HG03064 (cell line): ENCODE results near the gene NOS1AP.
"Not testable (repeated sequence)": the region's sequence is repeated elsewhere in the genome, so short reads cannot be mapped to it uniquely, and the experiment has no call there.

Experiments
- ATAC-seq: cut with Tn5 transposase; IDR thresholded peaks from one replicate; pipeline ENCODE4 v1.9.1; 2021; ENCODE audit warnings: low read depth; ENCODE audit not compliant: unreplicated experiment

NOS1AP gene

GRCh38 chr1:162317621-162318020 is 248.1 kb downstream of the NOS1AP start:
- no peak for ATAC-seq

DNA sequence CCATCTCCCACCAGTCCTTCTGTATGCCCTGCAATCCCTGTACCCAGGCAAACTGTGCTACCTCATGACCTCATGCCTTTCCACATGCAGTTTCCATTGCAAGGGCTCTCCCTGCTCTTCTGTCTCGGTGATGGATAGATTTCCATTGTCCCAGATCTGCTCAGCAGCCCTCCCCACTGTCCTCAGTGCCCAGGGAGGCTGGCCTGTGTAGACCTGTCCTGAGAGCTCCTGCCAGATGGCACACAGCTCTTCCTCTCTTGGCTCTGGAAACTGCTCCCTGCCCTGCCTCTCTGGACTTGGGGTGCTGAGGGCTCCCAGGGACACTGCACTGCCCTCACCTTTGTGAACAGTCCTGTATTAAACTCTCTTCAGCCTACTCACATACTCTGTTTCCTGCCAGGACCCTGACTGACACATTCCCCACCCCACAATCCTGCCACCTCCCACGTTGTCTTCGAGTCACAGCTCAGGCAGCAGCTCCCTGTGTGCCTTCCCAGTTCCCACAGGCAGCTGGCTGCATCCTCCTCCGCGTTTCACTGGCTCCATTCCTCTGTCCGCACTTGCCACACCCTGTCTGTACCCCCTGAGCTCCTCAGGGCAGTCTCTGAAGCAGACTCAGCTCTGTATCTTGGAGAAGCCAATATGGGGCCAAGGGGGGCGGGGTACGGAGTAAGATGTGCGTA is 250.1 kb downstream of the NOS1AP start:
- ATAC-seq, result no peak

- no peak for ATAC-seq
Observed at GRCh38 chr1:162321809-162322422, 252.4 kb downstream of the NOS1AP start.

DNA sequence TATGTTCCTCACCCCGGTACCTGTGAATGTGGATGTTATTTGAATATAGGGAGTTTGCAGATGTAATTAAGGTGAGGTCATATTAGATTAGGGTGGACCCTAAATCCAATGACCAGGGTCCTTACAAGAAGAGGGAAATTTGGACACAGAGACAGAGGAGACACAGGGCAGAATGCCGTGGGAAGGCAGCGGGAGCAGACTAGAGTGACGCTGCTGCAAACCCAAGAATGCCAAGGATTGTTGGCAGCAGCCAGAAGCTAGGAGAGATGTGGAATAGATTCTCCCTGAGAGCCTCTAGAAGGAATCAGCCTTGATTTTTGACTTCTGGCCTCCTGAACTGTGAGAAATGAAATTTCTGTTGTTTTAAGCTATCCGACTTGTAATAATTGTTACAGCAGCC is 253.5 kb downstream of the NOS1AP start:
- ATAC-seq, result no peak

DNA sequence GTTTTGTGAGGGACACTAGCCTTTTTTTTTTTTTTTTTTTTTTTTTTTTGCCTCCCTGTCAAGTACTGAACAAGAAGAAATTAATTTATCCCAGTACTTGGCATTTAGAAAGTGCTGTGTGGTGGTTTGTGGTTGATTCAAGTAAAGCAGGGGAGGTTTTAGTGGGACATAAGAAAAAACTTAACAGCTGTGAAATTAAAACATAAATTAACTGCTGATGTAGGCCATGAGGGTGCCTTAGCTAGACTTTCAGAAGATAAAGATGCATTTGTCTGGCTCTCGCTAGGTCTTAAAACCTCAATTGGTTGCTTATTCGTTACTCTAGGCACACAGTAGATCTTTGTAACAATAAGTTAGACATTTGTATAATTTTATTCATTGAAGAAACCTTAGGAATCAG is 254.9 kb downstream of the NOS1AP start:
- ATAC-seq, result no peak

- no peak for ATAC-seq
Observed at GRCh38 chr1:162326559-162326958, 257.1 kb downstream of the NOS1AP start.

DNA sequence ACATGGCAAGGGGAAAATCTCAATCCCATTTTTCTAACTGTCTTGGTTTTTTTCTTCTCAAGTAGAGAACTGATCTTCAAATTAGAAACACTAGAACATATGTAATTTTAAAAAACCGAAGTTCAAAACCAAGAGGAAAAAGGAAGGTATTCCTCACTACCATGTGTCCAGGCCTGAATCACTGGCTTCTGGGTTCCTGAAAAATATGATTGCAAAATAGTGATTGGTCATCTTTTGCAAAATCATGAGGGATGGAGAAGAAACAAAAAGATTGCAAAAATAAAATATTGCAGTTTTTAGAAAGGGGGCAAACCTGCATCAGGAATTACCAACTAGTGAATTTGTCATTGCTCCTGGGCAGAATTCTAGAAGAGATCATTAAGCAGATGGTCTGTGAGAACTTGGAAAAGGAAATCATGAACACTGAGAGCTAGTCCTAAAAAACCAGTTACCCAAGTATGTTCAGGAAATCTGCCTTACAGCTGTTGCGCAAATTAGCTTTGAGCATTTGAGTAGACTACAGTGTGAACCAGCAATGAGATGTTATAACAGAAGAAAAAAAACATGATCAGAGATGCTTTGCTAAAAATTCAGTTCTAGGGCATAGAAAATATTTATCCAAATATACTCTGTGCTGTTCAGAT is 257.8 kb downstream of the NOS1AP start:
- ATAC-seq, result no peak

- no peak for ATAC-seq
Observed at GRCh38 chr1:162327788-162328165, 258.3 kb downstream of the NOS1AP start.

DNA sequence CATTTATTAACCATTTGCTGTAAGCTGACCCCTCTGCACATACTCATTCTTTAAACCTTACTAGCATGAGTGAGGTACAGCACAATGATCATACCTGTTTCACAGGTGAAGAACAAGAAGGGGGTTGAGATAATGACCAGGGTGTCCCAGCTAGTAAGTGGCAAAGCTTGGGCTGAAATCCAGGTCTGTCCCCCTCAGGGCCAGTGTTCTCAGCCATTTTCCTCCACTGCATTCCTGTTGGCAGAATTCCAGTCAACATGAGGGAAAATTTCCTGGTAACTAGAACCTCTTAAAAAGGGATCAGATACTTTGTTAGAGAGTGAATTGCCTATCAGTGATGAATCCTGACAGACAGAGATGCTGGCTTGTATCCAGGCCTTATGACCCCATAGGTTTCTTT is 259.0 kb downstream of the NOS1AP start:
- ATAC-seq, result no peak

DNA sequence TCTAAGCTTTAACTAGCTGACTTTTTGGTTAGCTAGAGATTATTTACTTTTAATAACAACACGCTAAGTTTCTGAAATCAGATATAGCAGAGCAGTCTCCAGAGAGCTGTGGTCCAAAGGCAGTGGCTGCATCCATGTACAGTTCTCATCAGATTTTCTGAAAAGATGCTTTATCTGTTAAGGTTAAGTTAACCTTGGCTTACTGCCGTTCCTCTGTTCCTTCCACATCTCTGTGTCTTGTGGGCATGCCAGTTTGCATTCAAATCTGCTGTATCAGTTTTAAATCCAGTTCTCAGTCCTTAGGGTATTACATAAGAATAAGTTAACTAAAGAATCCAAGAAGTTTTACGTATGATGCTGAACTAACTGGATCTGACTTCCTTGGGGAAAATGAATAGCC is 260.3 kb downstream of the NOS1AP start:
- ATAC-seq, result no peak

GRCh38 chr1:162333991-162334390 is 264.5 kb downstream of the NOS1AP start:
- no peak for ATAC-seq

DNA sequence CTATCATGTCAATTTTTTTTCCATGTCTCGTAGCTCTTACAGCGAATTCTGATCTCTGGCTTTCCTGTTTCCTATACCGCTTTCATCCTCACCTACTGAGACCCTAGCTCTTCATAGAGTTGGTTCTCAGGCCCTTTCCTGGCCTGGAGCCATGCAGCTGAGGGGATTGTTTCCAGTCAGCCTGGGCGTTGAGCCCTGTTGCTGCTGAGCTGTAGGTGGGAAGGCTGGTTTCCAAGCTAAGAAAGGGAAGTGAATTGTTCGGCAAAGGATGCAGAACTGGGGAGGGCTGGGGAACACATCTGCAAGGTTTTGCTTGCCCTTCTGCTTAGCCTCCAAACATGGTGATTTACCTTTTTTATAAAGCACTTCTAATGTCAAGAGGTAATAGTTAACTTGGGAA is 265.6 kb downstream of the NOS1AP start:
- ATAC-seq, result no peak

GRCh38 chr1:162336621-162337285 is 267.3 kb downstream of the NOS1AP start:
- no peak for ATAC-seq

DNA sequence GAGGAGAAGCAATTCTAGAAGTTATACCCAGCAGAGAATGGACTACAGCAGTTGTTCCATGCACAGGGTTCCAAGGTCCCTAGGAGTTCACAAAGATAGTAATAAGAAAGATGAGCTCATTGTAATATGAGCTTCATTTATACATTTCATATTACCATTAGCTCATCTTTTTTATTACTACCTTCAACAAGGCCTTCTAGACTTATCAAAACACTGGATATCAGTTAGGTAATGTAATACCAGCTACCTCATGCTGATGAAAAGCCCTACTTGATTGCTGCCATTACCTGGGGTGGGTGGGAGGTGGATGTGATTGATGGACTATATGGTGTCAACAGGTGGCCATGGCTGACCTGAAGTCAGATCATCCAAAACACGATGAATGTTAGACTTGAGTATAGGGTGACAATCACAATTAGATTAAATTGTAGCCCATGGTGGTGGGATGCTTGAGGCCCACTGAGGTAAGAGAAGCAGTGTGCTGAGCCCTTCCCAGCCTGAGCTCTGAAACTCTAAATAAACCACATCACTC is 273.0 kb downstream of the NOS1AP start:
- no peak for ATAC-seq

GRCh38 chr1:162343470-162343869 is 274.0 kb downstream of the NOS1AP start:
- no peak for ATAC-seq

GRCh38 chr1:162347281-162347680 is 277.8 kb downstream of the NOS1AP start:
- no peak for ATAC-seq

DNA sequence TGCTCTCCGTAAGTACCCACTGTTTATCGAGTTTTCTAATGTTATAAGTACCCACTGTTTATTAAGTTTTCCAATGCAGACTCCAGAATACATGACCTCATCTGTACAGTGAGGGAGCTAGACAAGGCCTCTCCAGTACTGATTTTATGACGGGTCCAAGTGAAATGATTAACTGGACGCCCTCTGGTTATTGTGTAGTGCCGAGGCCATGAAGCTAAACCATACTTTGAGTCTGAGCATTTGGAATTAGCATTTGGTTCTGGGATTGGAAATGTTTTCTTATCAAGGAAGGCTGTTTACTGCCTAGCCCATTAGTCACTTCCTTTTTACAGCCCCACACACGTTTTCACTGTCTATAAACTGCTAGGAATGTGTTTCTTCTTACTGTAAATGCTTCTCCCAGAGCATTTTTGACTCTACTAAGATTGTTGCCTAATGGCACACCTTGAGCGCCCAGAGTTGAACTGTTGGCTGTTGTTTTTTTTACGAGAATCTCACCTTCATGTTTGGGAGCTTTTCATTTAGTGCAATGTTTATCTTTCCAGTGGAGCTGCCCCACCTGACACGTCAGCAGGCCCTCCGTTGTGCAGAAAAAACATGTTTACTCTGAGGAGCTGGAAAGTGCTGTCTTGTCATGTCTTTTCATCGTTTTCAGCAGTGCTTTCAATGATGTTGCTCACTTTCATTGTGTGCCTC is 280.3 kb downstream of the NOS1AP start:
- ATAC-seq, result no peak

DNA sequence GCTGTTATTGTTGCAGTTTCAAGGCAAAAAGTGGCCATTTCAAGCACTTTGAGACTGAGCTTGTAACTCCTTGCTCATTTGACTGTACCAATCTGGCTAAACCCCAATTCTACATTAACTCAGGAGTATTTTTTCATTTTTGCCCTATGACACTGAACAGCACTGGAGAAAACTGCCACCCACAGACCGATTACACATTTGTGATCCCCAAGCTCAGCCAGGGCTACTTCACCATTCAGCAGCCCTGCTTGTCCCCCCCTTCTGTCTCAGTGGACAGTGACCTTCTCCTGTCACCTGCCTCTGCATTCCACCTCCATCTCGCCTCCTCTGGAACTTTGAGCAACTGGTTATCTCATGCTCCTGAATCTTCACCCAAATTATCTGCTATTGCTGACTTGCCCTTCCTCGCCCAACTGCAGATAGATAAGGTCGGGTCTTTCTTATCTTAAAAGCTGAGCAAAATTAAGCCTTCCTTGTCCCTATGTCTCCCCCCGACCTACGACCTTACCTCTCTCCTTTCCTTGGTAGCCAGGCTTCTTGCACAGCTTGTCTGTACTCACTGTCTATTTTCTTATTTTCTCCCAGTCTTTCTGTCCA is 281.9 kb downstream of the NOS1AP start:
- ATAC-seq, result no peak

- ATAC-seq, result not testable (repeated sequence)
Observed at GRCh38 chr1:162351874-162352273, 282.4 kb downstream of the NOS1AP start.

- no peak for ATAC-seq
Observed at GRCh38 chr1:162353078-162353477, 283.6 kb downstream of the NOS1AP start.
